Prostate gland (tissue), 2 donors: ENCODE results near the gene LDLRAD4.

Source experiments
- POLR2A ChIP-seq: fragments of 450-650 bp; IDR thresholded peaks from one replicate; pipeline ENCODE4 v1.6.1; 2016; ENCODE audit warnings: antibody characterized with exemption, mild to moderate bottlenecking
- POLR2AphosphoS5 ChIP-seq: sonication (generic); formaldehyde crosslinking; IDR thresholded peaks from one replicate; pipeline ENCODE4 v1.6.1; 2017; ENCODE audit warnings: antibody characterized with exemption
- TF ChIP-seq, protein P1 (sequence below), 4 experiments: fragments of 200-600 bp in 2 of 4; fragments of 450-650 bp in 2 of 4; sonication (generic) in 2 of 4; IDR thresholded peaks; 1 replicate in 3 of 4; 2 replicates in 1 of 4; pipeline ENCODE4 v1.5.1; 2016 to 2019; ENCODE audit warnings: antibody characterized with exemption in 4 of 4, mild to moderate bottlenecking in 2 of 4, moderate library complexity in 2 of 4

DNA sequence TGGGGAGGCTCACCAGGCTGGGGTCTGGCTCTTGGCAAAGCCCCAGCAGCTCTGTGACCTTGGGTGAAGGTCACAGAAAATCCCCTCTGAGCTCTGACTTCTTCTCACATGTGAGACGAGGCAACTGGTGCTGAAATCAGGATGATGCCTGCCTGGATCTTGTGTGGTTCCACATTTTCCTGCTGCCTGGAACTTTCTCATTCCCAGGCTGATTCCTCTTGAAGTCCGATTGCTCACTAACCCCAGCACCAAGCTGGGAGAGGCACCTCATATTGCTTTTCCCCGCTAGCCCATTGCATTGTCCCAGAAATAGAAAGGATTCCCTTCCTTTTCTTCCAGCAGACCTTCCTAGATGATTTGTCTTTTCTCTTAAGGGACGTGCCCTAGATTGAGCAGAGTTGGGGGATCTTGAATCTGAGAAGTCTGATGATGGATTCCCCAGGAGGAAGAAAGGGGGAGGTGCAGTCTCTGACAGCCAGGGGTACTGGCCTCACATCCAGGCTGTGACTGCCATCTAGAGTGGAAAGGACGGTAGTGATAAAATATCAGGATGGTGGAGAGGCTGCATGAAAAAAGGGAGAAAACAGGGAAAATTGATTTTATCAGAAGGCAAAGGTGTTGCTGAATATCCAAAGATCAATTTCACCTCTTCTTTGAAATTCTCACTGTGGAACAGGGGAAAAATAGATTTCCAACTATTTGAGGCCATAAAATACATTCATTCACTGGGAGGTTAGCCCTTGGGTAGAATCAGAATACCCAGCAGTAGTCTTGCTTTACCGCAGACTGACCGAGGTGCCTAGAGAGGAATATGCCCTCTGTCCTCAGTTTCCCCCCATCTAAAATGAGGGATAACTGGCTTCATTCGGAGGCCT is 411.5 kb downstream of the LDLRAD4 start:
- TF ChIP-seq, protein P1, sequence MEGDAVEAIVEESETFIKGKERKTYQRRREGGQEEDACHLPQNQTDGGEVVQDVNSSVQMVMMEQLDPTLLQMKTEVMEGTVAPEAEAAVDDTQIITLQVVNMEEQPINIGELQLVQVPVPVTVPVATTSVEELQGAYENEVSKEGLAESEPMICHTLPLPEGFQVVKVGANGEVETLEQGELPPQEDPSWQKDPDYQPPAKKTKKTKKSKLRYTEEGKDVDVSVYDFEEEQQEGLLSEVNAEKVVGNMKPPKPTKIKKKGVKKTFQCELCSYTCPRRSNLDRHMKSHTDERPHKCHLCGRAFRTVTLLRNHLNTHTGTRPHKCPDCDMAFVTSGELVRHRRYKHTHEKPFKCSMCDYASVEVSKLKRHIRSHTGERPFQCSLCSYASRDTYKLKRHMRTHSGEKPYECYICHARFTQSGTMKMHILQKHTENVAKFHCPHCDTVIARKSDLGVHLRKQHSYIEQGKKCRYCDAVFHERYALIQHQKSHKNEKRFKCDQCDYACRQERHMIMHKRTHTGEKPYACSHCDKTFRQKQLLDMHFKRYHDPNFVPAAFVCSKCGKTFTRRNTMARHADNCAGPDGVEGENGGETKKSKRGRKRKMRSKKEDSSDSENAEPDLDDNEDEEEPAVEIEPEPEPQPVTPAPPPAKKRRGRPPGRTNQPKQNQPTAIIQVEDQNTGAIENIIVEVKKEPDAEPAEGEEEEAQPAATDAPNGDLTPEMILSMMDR (IDR thresholded peaks at IDR 0.05), result peak; percentile 16 to 83 (median 72)
- TF ChIP-seq POLR2A, result no peak
- peak; percentile 34 for TF ChIP-seq POLR2AphosphoS5
